H1 (cell line): ENCODE results near the gene HDAC6. TPM values are rescaled to one million over a fixed set of nuclear protein-coding genes. Genes with fewer than 3 reads are reported as not detected.

Experiments used
- CTBP2 ChIP-seq: IDR thresholded peaks from 2 replicates; pipeline ENCODE4 v1.7.0; 2011; ENCODE audit warnings: borderline replicate concordance, mild to moderate bottlenecking, moderate library complexity, mixed read lengths, low read length; ENCODE audit not compliant: insufficient read depth, insufficient read length
- SRF ChIP-seq: IDR thresholded peaks from 2 replicates; pipeline ENCODE4 v1.6.1; 2011; ENCODE audit warnings: mild to moderate bottlenecking, low read depth, low read length, moderate library complexity
- polyA plus RNA-seq, 7 experiments: library from polyadenylated mRNA; depleted of rRNA in 3 of 7; stranded (reverse) in 5 of 7; unstranded in 2 of 7; fragments of >200 nt in 5 of 7; fragments of 200-250 nt in 2 of 7; gene quantifications; 1 replicate in 5 of 7; 2 replicates in 1 of 7; 4 replicates in 1 of 7; pipeline versions ENCODE4 v1.2.1 to v1.2.3, GENCODE V29; 2011 to 2013; ENCODE audit warnings: missing spikeins in 2 of 7, mixed read lengths in 2 of 7
- total RNA-seq: library from RNA; stranded (reverse); fragmentation: NEBNext Ultra II Directional; extraction: Animal tissue kit (Norgen Biotek cat#: 25700); gene quantifications from 2 replicates; pipeline ENCODE4 v1.2.1, GENCODE V29; 2021

Gene HDAC6
- total and polyA plus RNA-seq, 2 of the 8 experiments (the other 6 are each of a cell fraction or from before 2014, with no cell fraction given): 34.0 to 51.8 TPM

DNA sequence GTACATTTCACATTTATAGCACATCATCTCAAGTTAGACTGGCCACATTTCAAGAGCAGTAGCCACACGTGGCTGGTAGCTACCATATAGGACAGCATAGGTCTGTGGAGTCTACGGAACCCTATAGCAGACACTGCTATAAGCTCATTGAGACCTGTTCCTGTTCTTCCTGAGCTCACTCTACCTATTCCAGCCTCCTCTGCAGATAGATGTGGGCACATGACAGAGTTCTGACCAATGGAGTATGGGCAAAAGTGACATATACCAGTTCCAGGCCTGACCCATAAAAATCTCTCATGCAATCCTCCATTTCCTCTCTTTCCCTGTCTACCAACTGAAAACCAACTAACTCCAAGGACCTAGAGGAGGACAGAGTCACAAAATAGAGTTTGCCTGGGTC, 3.5 kb upstream of the HDAC6 start (continued):
- TF ChIP-seq CTBP2 (no peak), SRF (no peak)
- TF ChIP-seq, all 59 proteins: peak for 0
